HG03575 (cell line): Measurements from ENCODE around the gene PRKCE.

Experiments
- ATAC-seq: cut with Tn5 transposase; IDR thresholded peaks from one replicate; pipeline ENCODE4 v1.9.1; 2021; ENCODE audit not compliant: unreplicated experiment, insufficient number of reproducible peaks, low FRiP score; ENCODE audit errors: extremely low read depth

Gene PRKCE

DNA sequence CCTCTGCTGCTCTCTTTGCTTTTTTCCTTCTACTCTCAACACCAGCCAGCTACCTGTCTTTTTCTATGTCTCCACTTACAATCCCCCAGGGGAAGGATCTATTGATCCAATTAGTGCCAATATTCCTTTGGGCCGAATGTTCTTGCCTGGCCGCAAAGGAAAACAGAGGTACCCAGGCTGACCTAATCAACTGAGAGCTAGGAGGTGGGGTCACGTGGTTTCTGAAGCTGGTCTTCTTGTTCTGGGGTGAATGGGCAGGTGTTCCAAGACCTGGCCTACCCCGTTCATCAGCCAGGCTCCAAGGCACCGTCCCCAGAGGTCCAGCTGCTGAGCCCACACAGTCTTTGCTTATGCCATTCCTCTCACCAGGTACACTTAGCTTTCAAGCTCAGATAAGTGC lies 580.2 kb downstream of the PRKCE start:
- ATAC-seq, result no peak

DNA sequence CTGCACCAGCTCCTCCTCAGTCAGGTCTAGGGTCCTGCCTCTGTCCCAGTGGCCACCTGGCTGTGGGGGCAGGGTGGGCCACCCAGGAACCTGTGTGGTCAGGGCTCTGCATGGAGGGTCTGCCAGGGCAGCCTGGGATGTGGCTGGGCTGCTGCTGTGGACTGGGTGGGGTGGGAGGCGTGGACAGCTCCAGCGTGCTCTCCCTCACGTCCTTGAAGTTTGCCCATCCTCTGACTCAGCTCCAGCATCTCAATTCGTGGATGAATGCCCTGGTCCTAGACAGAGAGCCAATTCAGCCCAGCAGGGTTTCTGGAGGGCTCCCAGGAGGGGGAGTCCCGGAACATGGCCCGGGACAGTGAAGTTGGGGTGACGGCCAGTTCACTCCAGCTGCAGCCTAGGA lies 581.4 kb downstream of the PRKCE start:
- no peak for ATAC-seq

DNA sequence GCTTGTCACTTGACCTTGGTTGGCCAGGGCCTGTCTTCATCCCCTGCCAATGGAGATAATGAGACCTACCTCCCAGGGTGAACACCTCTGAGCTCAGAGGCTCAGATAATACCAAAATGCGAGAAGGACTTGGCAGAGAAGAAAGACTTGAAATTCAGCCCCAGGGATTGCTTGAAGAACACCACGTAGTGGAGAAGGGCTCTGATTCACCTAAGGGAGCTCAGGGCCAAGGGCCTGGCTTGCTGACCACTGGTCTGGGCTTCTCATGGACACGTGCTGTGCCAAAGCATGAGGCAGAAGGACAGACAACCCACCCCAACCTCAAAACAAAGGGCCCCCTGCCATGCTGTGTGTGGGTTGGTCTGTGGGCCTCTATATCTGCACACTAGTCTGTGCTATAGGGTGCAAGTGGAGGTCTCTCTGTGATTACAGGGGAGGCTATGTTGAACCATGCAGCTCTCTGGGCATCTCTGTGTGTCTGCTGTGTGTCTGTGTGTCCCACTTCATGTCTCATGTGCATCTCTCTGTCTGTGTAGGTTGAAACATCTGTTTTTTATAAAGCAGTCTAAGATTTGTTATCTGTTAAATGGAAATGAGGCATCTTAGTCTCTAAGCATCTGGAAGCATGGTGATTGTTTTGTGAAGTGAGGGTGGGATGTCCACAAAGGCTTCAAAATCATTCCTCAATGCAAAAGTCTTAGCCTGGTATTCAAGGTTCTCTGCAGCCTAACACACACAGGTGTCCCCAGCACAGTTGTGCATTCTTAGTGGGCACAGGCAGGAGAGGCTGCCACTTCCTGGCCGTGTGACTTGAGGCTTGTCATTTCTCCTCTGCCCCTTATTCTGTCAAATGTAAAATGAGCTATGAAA lies 584.8 kb downstream of the PRKCE start:
- no peak for ATAC-seq

DNA sequence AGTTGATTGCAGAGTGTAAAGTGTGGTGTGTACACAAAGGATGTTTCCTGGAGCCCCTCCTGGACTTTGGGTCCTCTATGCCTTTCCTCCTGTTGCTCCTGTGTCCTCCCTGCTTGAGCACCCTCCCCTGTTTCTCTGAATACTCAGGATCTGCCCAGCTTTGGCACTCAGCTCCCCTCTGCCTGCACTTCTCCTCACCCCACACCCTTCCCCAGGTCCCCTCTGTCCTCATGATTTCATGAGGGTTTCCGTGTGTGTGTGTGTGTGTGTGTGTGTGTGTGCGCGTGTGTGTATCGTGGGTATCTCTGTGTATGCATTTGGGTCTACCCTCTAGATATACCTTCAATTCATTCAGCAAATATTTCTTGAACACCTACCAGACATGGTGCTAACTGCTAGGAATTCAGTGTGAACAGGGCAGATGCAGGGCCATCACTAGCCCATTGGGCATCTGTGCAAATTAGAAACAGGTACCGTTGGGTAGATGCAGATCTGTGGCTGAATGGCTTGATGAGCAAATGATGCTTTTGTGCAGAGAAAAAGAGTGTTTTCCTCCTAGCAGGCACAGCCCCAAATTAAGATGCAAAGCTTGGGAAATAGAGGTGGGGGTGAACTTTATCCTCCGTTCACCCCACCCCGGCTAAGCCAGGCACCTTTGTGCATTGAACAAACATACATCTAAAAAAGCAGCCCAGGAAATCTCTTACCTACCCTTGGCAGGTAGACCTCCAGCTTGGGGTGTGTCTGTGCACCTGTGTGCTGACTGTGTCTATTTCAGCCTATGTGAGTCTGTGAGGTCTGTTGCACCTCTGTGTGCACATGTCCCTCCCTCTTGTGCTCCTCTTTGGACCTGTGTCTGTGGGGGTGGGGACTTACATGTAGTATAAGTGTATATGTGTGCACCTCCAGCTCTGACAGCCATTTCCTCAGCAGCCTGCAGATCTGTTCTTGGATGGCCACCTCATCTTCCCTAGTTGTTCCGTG lies 585.7 kb downstream of the PRKCE start:
- no peak for ATAC-seq
